ENCODE data around the gene CNOT6.

DNA sequence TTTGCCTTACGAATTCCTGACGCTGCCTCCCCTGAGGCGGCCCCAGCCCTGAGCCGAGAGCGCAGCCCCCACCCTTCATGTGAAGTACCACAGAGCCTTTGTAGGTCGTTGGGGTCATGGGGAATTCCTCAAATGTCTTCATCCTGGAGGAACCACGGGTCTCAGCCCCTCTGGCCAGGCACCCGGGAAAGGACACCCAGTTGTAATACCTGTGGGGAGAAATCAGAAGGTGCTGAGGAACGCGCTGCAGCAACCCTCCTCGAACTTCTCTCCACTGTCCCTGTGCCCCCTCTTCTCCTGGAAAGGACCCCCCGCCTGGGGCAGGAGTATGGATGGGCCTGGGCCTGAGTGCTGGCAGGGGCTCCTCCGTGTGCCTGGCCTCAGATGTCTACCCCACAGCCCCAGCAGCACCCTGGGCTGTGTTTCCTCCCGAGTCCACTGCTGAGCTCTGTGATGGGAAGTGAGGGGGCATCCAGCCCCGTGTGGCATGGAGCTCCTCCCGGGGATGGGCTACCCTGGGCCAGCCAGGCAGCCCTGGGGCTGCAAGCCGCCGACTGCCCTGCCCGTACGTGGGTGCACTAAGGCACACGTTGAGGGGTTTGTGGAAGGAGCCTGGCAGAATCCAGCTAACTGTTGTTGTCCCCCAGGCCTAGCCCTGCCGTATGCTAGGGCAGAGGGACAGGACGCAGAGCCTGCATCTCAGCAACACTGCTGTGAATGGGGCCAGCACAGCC lies 115.8 kb downstream of the CNOT6 start:
- TF ChIP-seq, protein P1, sequence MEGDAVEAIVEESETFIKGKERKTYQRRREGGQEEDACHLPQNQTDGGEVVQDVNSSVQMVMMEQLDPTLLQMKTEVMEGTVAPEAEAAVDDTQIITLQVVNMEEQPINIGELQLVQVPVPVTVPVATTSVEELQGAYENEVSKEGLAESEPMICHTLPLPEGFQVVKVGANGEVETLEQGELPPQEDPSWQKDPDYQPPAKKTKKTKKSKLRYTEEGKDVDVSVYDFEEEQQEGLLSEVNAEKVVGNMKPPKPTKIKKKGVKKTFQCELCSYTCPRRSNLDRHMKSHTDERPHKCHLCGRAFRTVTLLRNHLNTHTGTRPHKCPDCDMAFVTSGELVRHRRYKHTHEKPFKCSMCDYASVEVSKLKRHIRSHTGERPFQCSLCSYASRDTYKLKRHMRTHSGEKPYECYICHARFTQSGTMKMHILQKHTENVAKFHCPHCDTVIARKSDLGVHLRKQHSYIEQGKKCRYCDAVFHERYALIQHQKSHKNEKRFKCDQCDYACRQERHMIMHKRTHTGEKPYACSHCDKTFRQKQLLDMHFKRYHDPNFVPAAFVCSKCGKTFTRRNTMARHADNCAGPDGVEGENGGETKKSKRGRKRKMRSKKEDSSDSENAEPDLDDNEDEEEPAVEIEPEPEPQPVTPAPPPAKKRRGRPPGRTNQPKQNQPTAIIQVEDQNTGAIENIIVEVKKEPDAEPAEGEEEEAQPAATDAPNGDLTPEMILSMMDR (IDR thresholded peaks at IDR 0.05) = no peak
- no peak for TF ChIP-seq ZFX (IDR thresholded peaks at IDR 0.05; ENCODE audit: borderline replicate concordance)
